ENCODE data around the gene HMX3. TPM values are rescaled to one million over a fixed set of nuclear protein-coding genes. Genes with fewer than 3 reads are reported as not detected.

The HMX3 gene
- total and polyA plus RNA-seq, 2 of the 8 experiments (the other 6 are each of a cell fraction or from before 2014, with no cell fraction given): 0.05 TPM; not detected in 1

- CTCF ChIA-PET (ENCODE audit: partially characterized antibody): interaction anchor here (0.6 kb wide), 1 partner anchor 477 kb away, joined by 3 read pairs; no protein-coding TSS in a partner anchor
- POLR2A ChIA-PET (ENCODE audit: partially characterized antibody): no interaction called here
- H3K9me3 ChIP-seq (ENCODE audit: insufficient read depth in 2 of 2, low read depth in 1 of 2, low read length in 1 of 2): no peaks in the 10 kb centered on the region; a peak in 1 of 4 replicates
- H3K18ac ChIP-seq (ENCODE audit: extremely low read depth, low read length): no peak overlapping the region
- no peak overlapping the region for H4K5ac ChIP-seq (ENCODE audit: insufficient read length, low read depth, low read length)
- peaks cover 2% of the 10 kb centered on the region for H3K79me1 ChIP-seq (ENCODE audit: low read depth, low read length)
- H2BK20ac ChIP-seq (ENCODE audit: low read length): no peak overlapping the region
- H2AK5ac ChIP-seq (ENCODE audit: low read depth, low read length): no peak overlapping the region
- no peak overlapping the region for H2BK120ac ChIP-seq (replicated peaks; ENCODE audit: low read depth, low read length)
- FAIRE-seq (no peak), DNase-seq (ENCODE audit: low read depth in 1 of 2, low spot score in 2 of 2) (no peak)
- H2BK12ac ChIP-seq (ENCODE audit: low read depth, low read length): no peak overlapping the region
- H3K27ac ChIP-seq (ENCODE audit: low read depth, low read length): no peak overlapping the region
- no peak overlapping the region for H3K56ac ChIP-seq (replicated peaks; ENCODE audit: insufficient read length, low read depth, low read length)
- no peak overlapping the region for H3K4me2 ChIP-seq (ENCODE audit: insufficient read depth in 1 of 2, low read depth in 2 of 2, low read length in 2 of 2)
- H3K23me2 ChIP-seq (ENCODE audit: low read depth, low read length): no peaks in the 10 kb centered on the region
- no peak overlapping the region for H2AFZ ChIP-seq (ENCODE audit: low read length)
- H3K27me3 ChIP-seq (replicated peaks in 1 of 4; ENCODE audit: control insufficient read depth in 3 of 4, extremely low read depth in 1 of 4, insufficient read depth in 3 of 4, low read length in 3 of 4): no peaks in the 10 kb centered on the region
- H4K20me1 ChIP-seq (replicated peaks in 1 of 2; ENCODE audit: control insufficient read depth in 1 of 2, insufficient read depth in 2 of 2, low read length in 2 of 2): peaks cover 0 to 2% of the 10 kb centered on the region in 2 experiments
- no peak overlapping the region for H3K14ac ChIP-seq (ENCODE audit: insufficient read length)
- 92% methylated on average over 5 of the region's 5 CpGs; no CpG with 5 or more reads in 1 of the 2 experiments for WGBS, 2 experiments (ENCODE audit: extremely low coverage in 1 of 2, insufficient coverage in 1 of 2, insufficient read length in 1 of 2, insufficient replicate concordance in 2 of 2, low coverage in 1 of 2, low lambda C conversion rate in 2 of 2, missing lambda C conversion rate in 1 of 2)
- no peaks in the 10 kb centered on the region for H3K79me2 ChIP-seq (ENCODE audit: control insufficient read depth in 1 of 2, insufficient read depth in 2 of 2, low read length in 2 of 2)
- no peak overlapping the region for H4K8ac ChIP-seq (ENCODE audit: extremely low read depth, insufficient read depth, low read length)
- H4K91ac ChIP-seq (replicated peaks; ENCODE audit: insufficient read length, low read length): no peak overlapping the region
- H2BK5ac ChIP-seq (ENCODE audit: low read depth, low read length): no peak overlapping the region
- no peak overlapping the region for H3K4me3 ChIP-seq (ENCODE audit: extremely low read depth in 1 of 4, insufficient read depth in 2 of 4, low read depth in 3 of 4, low read length in 4 of 4)
- no peak overlapping the region; a peak in 1 of 7 replicates for H3K9ac ChIP-seq (replicated peaks in 1 of 4; ENCODE audit: extremely low read depth in 1 of 4, low read depth in 3 of 4, low read length in 3 of 4)
- H3K4ac ChIP-seq (replicated peaks; ENCODE audit: insufficient read length, low read depth, low read length): no peak overlapping the region
- H3K23ac ChIP-seq (ENCODE audit: insufficient read length): no peak overlapping the region
- peaks cover 0 to 3% (median 1%) of the 10 kb centered on the region in 4 experiments; a peak in 2 of 8 replicates for H3K36me3 ChIP-seq (ENCODE audit: control insufficient read depth in 2 of 4, insufficient read depth in 4 of 4, low read length in 3 of 4)
- peaks cover 0 to 3% (median 0%) of the 10 kb centered on the region in 4 experiments; a peak in 1 of 7 replicates for H3K4me1 ChIP-seq (replicated peaks in 1 of 4; ENCODE audit: control insufficient read depth in 3 of 4, insufficient read depth in 4 of 4, low read length in 3 of 4)
- no peak overlapping the region for H2BK15ac ChIP-seq (ENCODE audit: low read length)
- no peak for TF ChIP-seq SAP30 (IDR thresholded peaks at IDR 0.05; ENCODE audit: insufficient read depth, insufficient replicate concordance, low read length)
Observed at GRCh38 chr10:123187781-123188180, 52.0 kb downstream of the HMX3 start.
